PC-9 (cell line): Measurements from ENCODE around the gene AGBL5. TPM values are rescaled to one million over a fixed set of nuclear protein-coding genes. Genes with fewer than 3 reads are reported as not detected.

Source experiments
- BruUV-seq: library from RNA; stranded (reverse); fragments of 400-500 nt; replicated peaks from 2 replicates; lab custom pipeline; 2021; lab: Mats Ljungman, UMichigan
- CTCF ChIA-PET: fragments of 300-600 bp; sonication (Branson Sonifier 250); formaldehyde crosslinking; loops from one replicate; lab custom pipeline; 2022; ENCODE audit warnings: antibody characterized with exemption; lab: Charles Lee
- POLR2A ChIA-PET: fragments of 300-600 bp; sonication (Branson Sonifier 250); formaldehyde crosslinking; loops from one replicate; lab custom pipeline; 2022; ENCODE audit warnings: antibody characterized with exemption; ENCODE audit not compliant: unreplicated experiment; lab: Charles Lee
- DNase-seq, 2 experiments: peaks; one replicate each; pipeline versions ENCODE4 v3.0.0 to v3.0.0-alpha.2; 2015 to 2022; ENCODE audit warnings: mixed read lengths in 1 of 2
- H2AFZ ChIP-seq: fragments of 200-600 bp; sonication (generic); 2 replicates; pipeline ENCODE4 v1.8.1; 2017; ENCODE audit warnings: antibody characterized with exemption
- H3F3A ChIP-seq: fragments of 200-600 bp; sonication (generic); 2 replicates; pipeline ENCODE4 v1.8.1; 2017; ENCODE audit warnings: antibody characterized with exemption, mild to moderate bottlenecking, low read depth; ENCODE audit not compliant: insufficient read depth
- H3K27ac ChIP-seq: fragments of 200-600 bp; sonication (generic); 2 replicates; pipeline ENCODE4 v1.6.1; 2016; ENCODE audit warnings: mixed run types
- H3K27me3 ChIP-seq: fragments of 200-600 bp; sonication (generic); 2 replicates; pipeline ENCODE4 v1.6.1; 2016; ENCODE audit warnings: low read depth, mixed run types; ENCODE audit not compliant: insufficient read depth
- H3K36me3 ChIP-seq: fragments of 200-600 bp; sonication (generic); 2 replicates; pipeline ENCODE4 v1.6.1; 2016; ENCODE audit warnings: low read depth, mixed run types
- H3K4me1 ChIP-seq: fragments of 200-600 bp; sonication (generic); replicated peaks from 2 replicates; pipeline ENCODE4 v1.6.1; 2016; ENCODE audit warnings: mixed run types; ENCODE audit not compliant: insufficient read depth
- H3K4me2 ChIP-seq: fragments of 200-600 bp; sonication (generic); 2 replicates; pipeline ENCODE4 v1.6.1; 2017; ENCODE audit warnings: mixed run types
- H3K4me3 ChIP-seq: fragments of 200-600 bp; sonication (generic); 2 replicates; pipeline ENCODE4 v1.6.1; 2016; ENCODE audit warnings: mixed run types
- H3K79me2 ChIP-seq: fragments of 200-600 bp; sonication (generic); 2 replicates; pipeline ENCODE4 v1.6.1; 2017; ENCODE audit warnings: low read depth, mixed run types
- H3K9me2 ChIP-seq: fragments of 200-600 bp; sonication (generic); 2 replicates; pipeline ENCODE4 v1.8.1; 2017; ENCODE audit warnings: mild to moderate bottlenecking; ENCODE audit not compliant: insufficient read depth
- H3K9me3 ChIP-seq: fragments of 200-600 bp; sonication (generic); 2 replicates; pipeline ENCODE4 v1.8.1; 2016; ENCODE audit warnings: low read depth; ENCODE audit not compliant: insufficient read depth
- H4K20me1 ChIP-seq: fragments of 200-600 bp; sonication (generic); 2 replicates; pipeline ENCODE4 v1.8.1; 2017; ENCODE audit not compliant: insufficient read depth
- EZH2 ChIP-seq: fragments of 200-600 bp; sonication (generic); IDR thresholded peaks from 2 replicates; pipeline ENCODE4 v1.8.0; 2017; ENCODE audit warnings: antibody characterized with exemption, low read depth
- intact Hi-C: fragments of 100-400 bp; cut with micrococcal nuclease; formaldehyde crosslinking; loops from one replicate; pipeline ENCODE4 v1.10.0; 2022; ENCODE audit not compliant: unreplicated experiment
- total RNA-seq: library from RNA; stranded (reverse); gene quantifications from 2 replicates; pipeline ENCODE4 v1.2.3, GENCODE V29; 2021
- TF ChIP-seq, protein P1 (sequence below): fragments of 200-600 bp; sonication (generic); conservative IDR thresholded peaks from 2 replicates; pipeline ENCODE4 v1.6.1; 2017; ENCODE audit warnings: mixed run types, antibody characterized with exemption, mild to moderate bottlenecking, moderate library complexity

The AGBL5 gene
- total RNA-seq, 1 experiment from 2014 or later, result 63.2 TPM

DNA sequence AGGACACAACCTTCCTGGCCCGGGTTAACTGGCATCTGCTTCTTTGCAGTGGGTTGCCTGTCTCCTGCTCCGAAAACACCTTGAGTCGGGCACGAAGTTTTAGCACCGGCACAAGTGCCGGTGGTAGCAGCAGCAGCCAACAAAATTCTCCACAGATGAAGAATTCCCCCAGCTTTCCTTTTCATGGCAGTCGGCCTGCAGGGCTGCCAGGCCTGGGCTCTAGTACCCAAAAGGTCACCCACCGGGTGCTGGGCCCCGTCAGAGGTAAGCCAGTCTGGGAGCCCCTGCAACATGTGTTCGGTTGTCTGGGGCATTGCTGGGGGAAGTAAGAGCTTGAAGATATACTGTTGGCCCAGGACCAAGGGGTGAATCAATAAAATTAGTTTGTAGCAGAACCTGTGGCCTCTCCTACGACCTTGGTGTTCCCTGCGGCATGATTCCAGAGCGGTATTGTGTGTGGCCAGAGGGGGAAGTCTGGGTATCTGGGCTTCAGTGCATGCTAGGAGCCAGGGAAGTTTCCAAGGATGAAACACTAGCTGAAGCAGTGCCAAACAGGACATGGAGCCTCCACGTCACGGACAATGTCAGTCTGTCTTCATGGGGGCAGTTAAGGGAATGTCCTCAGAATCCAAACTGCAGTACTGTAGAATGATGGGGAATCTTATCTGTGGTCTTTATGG, 7.8 kb downstream of the AGBL5 start:
- TF ChIP-seq, protein P1, sequence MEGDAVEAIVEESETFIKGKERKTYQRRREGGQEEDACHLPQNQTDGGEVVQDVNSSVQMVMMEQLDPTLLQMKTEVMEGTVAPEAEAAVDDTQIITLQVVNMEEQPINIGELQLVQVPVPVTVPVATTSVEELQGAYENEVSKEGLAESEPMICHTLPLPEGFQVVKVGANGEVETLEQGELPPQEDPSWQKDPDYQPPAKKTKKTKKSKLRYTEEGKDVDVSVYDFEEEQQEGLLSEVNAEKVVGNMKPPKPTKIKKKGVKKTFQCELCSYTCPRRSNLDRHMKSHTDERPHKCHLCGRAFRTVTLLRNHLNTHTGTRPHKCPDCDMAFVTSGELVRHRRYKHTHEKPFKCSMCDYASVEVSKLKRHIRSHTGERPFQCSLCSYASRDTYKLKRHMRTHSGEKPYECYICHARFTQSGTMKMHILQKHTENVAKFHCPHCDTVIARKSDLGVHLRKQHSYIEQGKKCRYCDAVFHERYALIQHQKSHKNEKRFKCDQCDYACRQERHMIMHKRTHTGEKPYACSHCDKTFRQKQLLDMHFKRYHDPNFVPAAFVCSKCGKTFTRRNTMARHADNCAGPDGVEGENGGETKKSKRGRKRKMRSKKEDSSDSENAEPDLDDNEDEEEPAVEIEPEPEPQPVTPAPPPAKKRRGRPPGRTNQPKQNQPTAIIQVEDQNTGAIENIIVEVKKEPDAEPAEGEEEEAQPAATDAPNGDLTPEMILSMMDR, result no peak
- TF ChIP-seq EZH2, result no peak

DNA sequence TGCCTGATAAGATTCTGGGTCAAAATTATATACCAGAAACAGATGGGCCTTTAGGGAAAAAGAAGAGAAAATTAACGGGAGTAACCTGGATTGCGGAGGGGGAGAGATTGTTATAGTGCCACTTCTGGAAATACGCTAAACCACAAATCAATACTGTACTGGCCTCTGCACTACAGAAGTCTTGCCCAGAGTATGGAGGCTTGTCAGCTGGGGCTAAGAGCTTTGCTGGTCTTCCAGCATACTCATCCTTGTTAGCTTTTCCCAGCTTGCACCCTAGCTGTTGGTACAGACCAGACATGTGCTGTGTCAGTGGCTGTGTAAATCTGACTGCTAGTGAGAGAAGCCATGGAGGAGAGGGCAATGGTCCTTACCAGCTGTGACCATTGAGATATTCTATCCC, 8.9 kb downstream of the AGBL5 start:
- no peak overlapping the region for H3K4me2 ChIP-seq
- peaks cover 19% of the 10 kb centered on the region for H3K36me3 ChIP-seq
- no peak for TF ChIP-seq EZH2
- TF ChIP-seq, protein P1, result no peak
- H3K4me3 ChIP-seq, result no peak overlapping the region
- intact Hi-C loops, result no loop called here
- DNase-seq, result no peak
- no peaks in the 10 kb centered on the region for H3K9me3 ChIP-seq
- no peaks in the 10 kb centered on the region for H3K4me1 ChIP-seq
- H3K27ac ChIP-seq, result no peak overlapping the region
- H3F3A ChIP-seq, result peaks cover 29% of the 10 kb centered on the region
- ChIA-PET POLR2A (interaction anchor here (0.5 to 0.7 kb wide), 2 partner anchors 9 to 111 kb away, joined by 3 to 5 read pairs; partner anchors contain the start of gene AGBL5), CTCF (no interaction called here)
- no peaks in the 10 kb centered on the region for H3K27me3 ChIP-seq
- peaks cover 12% of the 10 kb centered on the region; the same call in 1 of the 2 replicates for H4K20me1 ChIP-seq
- no peaks in the 10 kb centered on the region for H3K9me2 ChIP-seq
- BruUV-seq, result no TSS peak
- no peaks in the 10 kb centered on the region for H3K79me2 ChIP-seq
- no peak overlapping the region for H2AFZ ChIP-seq

More for the DNA sequence above, 7.8 kb downstream of the AGBL5 start:
- ChIA-PET POLR2A (no interaction called here), CTCF (no interaction called here)
- H4K20me1 ChIP-seq, result peaks cover 12% of the 10 kb centered on the region; the same call in 1 of the 2 replicates
- peaks cover 25% of the 10 kb centered on the region for H3K36me3 ChIP-seq
- no peaks in the 10 kb centered on the region for H3K9me2 ChIP-seq
- H3K4me1 ChIP-seq, result no peaks in the 10 kb centered on the region
- H3K79me2 ChIP-seq, result no peaks in the 10 kb centered on the region
- H3F3A ChIP-seq, result peaks cover 18% of the 10 kb centered on the region
- H2AFZ ChIP-seq, result no peak overlapping the region
- H3K4me3 ChIP-seq, result no peak overlapping the region
- no peaks in the 10 kb centered on the region for H3K9me3 ChIP-seq
- H3K27me3 ChIP-seq, result no peaks in the 10 kb centered on the region
- BruUV-seq, result no TSS peak
- no peak for DNase-seq
- intact Hi-C loops, result no loop called here
- no peak overlapping the region for H3K27ac ChIP-seq
- H3K4me2 ChIP-seq, result no peak overlapping the region

DNA sequence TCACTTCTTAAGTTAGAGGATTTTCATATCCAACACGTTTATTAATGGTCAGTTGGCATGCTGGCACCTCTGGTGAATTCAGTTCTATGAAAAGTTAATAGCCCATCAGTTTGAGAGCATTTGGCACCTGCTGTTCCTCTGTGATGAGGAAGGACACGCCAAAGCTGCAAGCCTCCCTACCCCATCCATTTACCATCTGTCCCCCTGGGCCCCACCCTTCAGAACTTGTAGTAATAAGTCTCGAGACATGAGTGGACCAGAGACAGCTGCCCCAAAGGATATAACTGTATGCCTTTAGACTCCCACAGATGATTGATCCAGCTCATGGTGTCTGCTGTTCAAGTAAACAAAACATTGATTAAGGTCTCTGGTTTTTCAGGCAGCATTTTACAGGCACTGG, 13.7 kb downstream of the AGBL5 start:
- H3K4me1 ChIP-seq, result peaks cover 6% of the 10 kb centered on the region
- H4K20me1 ChIP-seq, result peaks cover 18% of the 10 kb centered on the region; the same call in 1 of the 2 replicates
- POLR2A ChIA-PET, result interaction anchor here (0.6 kb wide), 1 partner anchor 147 kb away, joined by 3 read pairs; the partner anchor contains the start of genes ATRAID and SLC5A6

More for the DNA sequence above, 13.7 kb downstream of the AGBL5 start:
- no peak for TF ChIP-seq EZH2
- TF ChIP-seq, protein P1, result no peak
- CTCF ChIA-PET, result interaction anchor here (0.7 kb wide), 1 partner anchor 219 kb away, joined by 5 read pairs; no protein-coding TSS in a partner anchor
- Histone ChIP-seq H3K27me3 (no peaks in the 10 kb centered on the region), H3K27ac (no peak overlapping the region), H3K36me3 (peaks cover 29% of the 10 kb centered on the region), H3K79me2 (peaks cover 16% of the 10 kb centered on the region), H3K4me3 (no peak overlapping the region), H2AFZ (no peak overlapping the region), H3F3A (peaks cover 31% of the 10 kb centered on the region), H3K9me2 (no peaks in the 10 kb centered on the region), H3K9me3 (no peaks in the 10 kb centered on the region), H3K4me2 (no peak overlapping the region)
- DNase-seq, result no peak
- intact Hi-C loops, result no loop called here
- BruUV-seq, result no TSS peak
